Liver (tissue), 9 donors: Measurements from ENCODE around the gene IDI2. TPM values are rescaled to one million over a fixed set of nuclear protein-coding genes. Genes with fewer than 3 reads are reported as not detected.

ENCODE experiments used
- DNase-seq: peaks from one replicate; pipeline ENCODE4 v3.0.0-alpha.2; 2017; ENCODE audit warnings: low spot score
- H3K27ac ChIP-seq, 2 donors: one replicate each; pipeline ENCODE4 v1.7.0; 2013; ENCODE audit warnings: inconsistent platforms in 2 of 2, low read length in 2 of 2, control low read depth in 1 of 2, low read depth in 1 of 2, mild to moderate bottlenecking in 1 of 2
- H3K27me3 ChIP-seq, 4 donors: one replicate each; pipeline versions ENCODE4 v1.6.1 to v1.7.0; 2013; ENCODE audit warnings: low read length in 3 of 4, inconsistent platforms in 1 of 4, mild to moderate bottlenecking in 1 of 4, moderate library complexity in 1 of 4; ENCODE audit not compliant: control insufficient read depth in 4 of 4, insufficient read depth in 4 of 4
- H3K36me3 ChIP-seq, 4 donors: one replicate each; pipeline versions ENCODE4 v1.6.1 to v1.7.0; 2013; ENCODE audit warnings: low read length in 3 of 4, mild to moderate bottlenecking in 3 of 4, low read depth in 1 of 4, moderate library complexity in 1 of 4; ENCODE audit not compliant: control insufficient read depth in 4 of 4, insufficient read depth in 3 of 4
- H3K4me1 ChIP-seq, 4 donors: one replicate each; pipeline versions ENCODE4 v1.6.1 to v1.7.0; 2013; ENCODE audit warnings: low read length in 3 of 4, mild to moderate bottlenecking in 3 of 4, moderate library complexity in 1 of 4; ENCODE audit not compliant: control insufficient read depth in 4 of 4, insufficient read depth in 4 of 4
- H3K4me3 ChIP-seq, 3 donors: one replicate each; pipeline versions ENCODE4 v1.6.1 to v1.7.0; 2013; ENCODE audit warnings: low read length in 3 of 3, control low read depth in 1 of 3, low read depth in 1 of 3, mild to moderate bottlenecking in 1 of 3
- H3K9ac ChIP-seq, 2 donors: one replicate each; pipeline ENCODE4 v1.7.0; 2013; ENCODE audit warnings: low read length in 2 of 2, mild to moderate bottlenecking in 2 of 2, moderate library complexity in 2 of 2, control low read depth in 1 of 2, low read depth in 1 of 2
- H3K9me3 ChIP-seq, 4 donors: one replicate each; pipeline versions ENCODE4 v1.6.1 to v1.7.0; 2013; ENCODE audit warnings: low read length in 3 of 4; ENCODE audit not compliant: control insufficient read depth in 4 of 4
- EGR1 ChIP-seq, 2 donors: IDR thresholded peaks; 2 replicates each; pipeline ENCODE4 v1.6.1; 2016 to 2018; ENCODE audit warnings: antibody characterized with exemption in 2 of 2, low read depth in 2 of 2
- FOXA1 ChIP-seq: IDR thresholded peaks from 2 replicates; pipeline ENCODE4 v1.6.1; 2016; ENCODE audit warnings: antibody characterized with exemption
- FOXA2 ChIP-seq: IDR thresholded peaks from 2 replicates; pipeline ENCODE4 v1.6.1; 2016; ENCODE audit warnings: antibody characterized with exemption
- GABPA ChIP-seq, 2 donors: IDR thresholded peaks in 1 of 2; conservative IDR thresholded peaks in 1 of 2; 2 replicates each; pipeline ENCODE4 v1.6.1; 2016; ENCODE audit warnings: antibody characterized with exemption in 2 of 2, mild to moderate bottlenecking in 1 of 2, moderate library complexity in 1 of 2
- HNF4A ChIP-seq, 2 donors: conservative IDR thresholded peaks; 2 replicates each; pipeline ENCODE4 v1.6.1; 2016; ENCODE audit warnings: antibody characterized with exemption in 2 of 2, mild to moderate bottlenecking in 2 of 2
- HNF4G ChIP-seq: IDR thresholded peaks from 2 replicates; pipeline ENCODE4 v1.6.1; 2016; ENCODE audit warnings: antibody characterized with exemption
- JUND ChIP-seq, 2 donors: IDR thresholded peaks; 2 replicates each; pipeline ENCODE4 v1.6.1; 2016; ENCODE audit warnings: antibody characterized with exemption in 2 of 2
- MAX ChIP-seq: IDR thresholded peaks from 2 replicates; pipeline ENCODE4 v1.6.1; 2016; ENCODE audit warnings: antibody characterized with exemption
- NR2F2 ChIP-seq: IDR thresholded peaks from 2 replicates; pipeline ENCODE4 v1.6.1; 2016; ENCODE audit warnings: antibody characterized with exemption
- RAD21 ChIP-seq, 2 donors: IDR thresholded peaks; 2 replicates each; pipeline ENCODE4 v1.6.1; 2016; ENCODE audit warnings: antibody characterized with exemption in 2 of 2, mild to moderate bottlenecking in 2 of 2
- SP1 ChIP-seq: IDR thresholded peaks from 2 replicates; pipeline ENCODE4 v1.6.1; 2018; ENCODE audit warnings: antibody characterized with exemption, mild to moderate bottlenecking
- TAF1 ChIP-seq: conservative IDR thresholded peaks from 2 replicates; pipeline ENCODE4 v1.6.1; 2016; ENCODE audit warnings: antibody characterized with exemption, mild to moderate bottlenecking
- YY1 ChIP-seq: IDR thresholded peaks from 2 replicates; pipeline ENCODE4 v1.6.1; 2016; ENCODE audit warnings: antibody characterized with exemption, mild to moderate bottlenecking
- ZBTB33 ChIP-seq: IDR thresholded peaks from 2 replicates; pipeline ENCODE4 v1.6.1; 2016; ENCODE audit warnings: antibody characterized with exemption
- WGBS: extraction: QIAGEN DNeasy Blood & Tissue Kit; methylation state at CpG from one replicate; pipeline ENCODE4 v1.1.7; 2013; 5-methylcytosine and 5-hydroxymethylcytosine counted together
- polyA plus RNA-seq, 2 donors: library from polyadenylated mRNA; stranded (reverse) in 1 of 2; unstranded in 1 of 2; fragments of 200-250 nt in 1 of 2; fragments of >200 nt in 1 of 2; fragmentation: Nextera tagmentation in 1 of 2; extraction: Ambion mirVana in 1 of 2; gene quantifications; one replicate each; pipeline versions ENCODE4 v1.2.1 to v1.2.3, GENCODE V29; 2013 to 2015
- total RNA-seq, 2 donors: library from RNA; depleted of rRNA; stranded (reverse); fragments of >200 nt; gene quantifications; one replicate each; pipeline ENCODE4 v1.2.3, GENCODE V29; 2014
- TF ChIP-seq, protein P1 (sequence below): IDR thresholded peaks from 2 replicates; pipeline ENCODE4 v1.6.1; 2016; ENCODE audit warnings: antibody characterized with exemption, mild to moderate bottlenecking
- TF ChIP-seq, protein P2 (sequence below): IDR thresholded peaks from 2 replicates; pipeline ENCODE4 v1.6.1; 2016; ENCODE audit warnings: antibody characterized with exemption
- TF ChIP-seq, protein P3 (sequence below): fragments of 150-350 bp; IDR thresholded peaks from 2 replicates; pipeline ENCODE4 v1.5.1; 2017; ENCODE audit warnings: improper control_type of control experiment, low read depth, low read length; ENCODE audit not compliant: missing input control
- donor health status: healthy.
- donor health status: healthy.
- donor health status: healthy.
- donor health status: healthy.
- donor health status: healthy.

IDI2 gene
- total and polyA plus RNA-seq, 4 donors: not detected

- Histone ChIP-seq H3K36me3 (peaks cover 11 to 46% (median 24%) of the 10 kb centered on the region in 4 donors), H3K9ac (no peak overlapping the region), H3K4me3 (no peak overlapping the region), H3K9me3 (no peaks in the 10 kb centered on the region), H3K27ac (no peak overlapping the region), H3K4me1 (peaks cover 4 to 16% (median 8%) of the 10 kb centered on the region in 4 donors), H3K27me3 (no peaks in the 10 kb centered on the region)
- no peak for TF ChIP-seq HNF4A (conservative IDR thresholded peaks at IDR 0.05)
- TF ChIP-seq ZBTB33: no peak
- no peak for TF ChIP-seq JUND (IDR thresholded peaks at IDR 0.05)
- TF ChIP-seq, protein P1, sequence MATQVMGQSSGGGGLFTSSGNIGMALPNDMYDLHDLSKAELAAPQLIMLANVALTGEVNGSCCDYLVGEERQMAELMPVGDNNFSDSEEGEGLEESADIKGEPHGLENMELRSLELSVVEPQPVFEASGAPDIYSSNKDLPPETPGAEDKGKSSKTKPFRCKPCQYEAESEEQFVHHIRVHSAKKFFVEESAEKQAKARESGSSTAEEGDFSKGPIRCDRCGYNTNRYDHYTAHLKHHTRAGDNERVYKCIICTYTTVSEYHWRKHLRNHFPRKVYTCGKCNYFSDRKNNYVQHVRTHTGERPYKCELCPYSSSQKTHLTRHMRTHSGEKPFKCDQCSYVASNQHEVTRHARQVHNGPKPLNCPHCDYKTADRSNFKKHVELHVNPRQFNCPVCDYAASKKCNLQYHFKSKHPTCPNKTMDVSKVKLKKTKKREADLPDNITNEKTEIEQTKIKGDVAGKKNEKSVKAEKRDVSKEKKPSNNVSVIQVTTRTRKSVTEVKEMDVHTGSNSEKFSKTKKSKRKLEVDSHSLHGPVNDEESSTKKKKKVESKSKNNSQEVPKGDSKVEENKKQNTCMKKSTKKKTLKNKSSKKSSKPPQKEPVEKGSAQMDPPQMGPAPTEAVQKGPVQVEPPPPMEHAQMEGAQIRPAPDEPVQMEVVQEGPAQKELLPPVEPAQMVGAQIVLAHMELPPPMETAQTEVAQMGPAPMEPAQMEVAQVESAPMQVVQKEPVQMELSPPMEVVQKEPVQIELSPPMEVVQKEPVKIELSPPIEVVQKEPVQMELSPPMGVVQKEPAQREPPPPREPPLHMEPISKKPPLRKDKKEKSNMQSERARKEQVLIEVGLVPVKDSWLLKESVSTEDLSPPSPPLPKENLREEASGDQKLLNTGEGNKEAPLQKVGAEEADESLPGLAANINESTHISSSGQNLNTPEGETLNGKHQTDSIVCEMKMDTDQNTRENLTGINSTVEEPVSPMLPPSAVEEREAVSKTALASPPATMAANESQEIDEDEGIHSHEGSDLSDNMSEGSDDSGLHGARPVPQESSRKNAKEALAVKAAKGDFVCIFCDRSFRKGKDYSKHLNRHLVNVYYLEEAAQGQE: no peak
- TF ChIP-seq YY1: no peak
- TF ChIP-seq TAF1: no peak
- TF ChIP-seq GABPA (IDR thresholded peaks at IDR 0.05 in 1 of 2, conservative IDR thresholded peaks at IDR 0.05 in 1 of 2): no peak
- no peak for TF ChIP-seq SP1
- no peak for TF ChIP-seq EGR1 (IDR thresholded peaks at IDR 0.05; ENCODE audit: low read depth in 2 of 2)
- TF ChIP-seq NR2F2: no peak
- TF ChIP-seq, protein P2, sequence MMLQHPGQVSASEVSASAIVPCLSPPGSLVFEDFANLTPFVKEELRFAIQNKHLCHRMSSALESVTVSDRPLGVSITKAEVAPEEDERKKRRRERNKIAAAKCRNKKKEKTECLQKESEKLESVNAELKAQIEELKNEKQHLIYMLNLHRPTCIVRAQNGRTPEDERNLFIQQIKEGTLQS: no peak
- no peak for TF ChIP-seq HNF4G
- no peak for TF ChIP-seq FOXA1
- TF ChIP-seq RAD21 (IDR thresholded peaks at IDR 0.05): no peak
- no peak for DNase-seq
Measured at GRCh38 chr10:992871-993270, 32.8 kb downstream of the IDI2 start.

DNA sequence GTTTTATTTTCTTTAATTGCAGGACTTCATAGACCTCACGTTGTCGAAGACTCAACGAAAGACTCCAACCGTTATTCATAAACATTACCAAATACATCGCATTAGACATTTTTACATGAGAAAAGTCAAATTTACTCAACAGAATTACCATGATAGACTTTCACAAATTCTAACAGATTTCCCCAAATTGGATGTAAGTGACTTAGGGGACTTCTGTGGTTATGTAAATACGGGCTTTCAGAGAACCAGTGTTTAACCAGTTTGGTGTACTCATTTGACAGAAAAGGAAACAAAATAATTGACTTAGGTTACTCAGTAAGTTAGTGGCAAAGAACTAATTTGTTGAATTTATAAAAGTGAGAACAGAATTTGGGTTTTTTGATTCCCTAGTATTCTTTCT lies 33.2 kb downstream of the IDI2 start:
- Histone ChIP-seq H3K27me3 (no peaks in the 10 kb centered on the region), H3K27ac (no peak overlapping the region)
- TF ChIP-seq RAD21 (IDR thresholded peaks at IDR 0.05) (no peak), ZBTB33 (no peak), FOXA2 (no peak), FOXA1 (no peak), JUND (IDR thresholded peaks at IDR 0.05) (no peak), GABPA (IDR thresholded peaks at IDR 0.05 in 1 of 2, conservative IDR thresholded peaks at IDR 0.05 in 1 of 2) (no peak), EGR1 (IDR thresholded peaks at IDR 0.05; ENCODE audit: low read depth in 2 of 2) (no peak), NR2F2 (no peak), TAF1 (no peak), SP1 (no peak), HNF4A (conservative IDR thresholded peaks at IDR 0.05) (no peak), MAX (no peak), YY1 (no peak)
- TF ChIP-seq, protein P3, sequence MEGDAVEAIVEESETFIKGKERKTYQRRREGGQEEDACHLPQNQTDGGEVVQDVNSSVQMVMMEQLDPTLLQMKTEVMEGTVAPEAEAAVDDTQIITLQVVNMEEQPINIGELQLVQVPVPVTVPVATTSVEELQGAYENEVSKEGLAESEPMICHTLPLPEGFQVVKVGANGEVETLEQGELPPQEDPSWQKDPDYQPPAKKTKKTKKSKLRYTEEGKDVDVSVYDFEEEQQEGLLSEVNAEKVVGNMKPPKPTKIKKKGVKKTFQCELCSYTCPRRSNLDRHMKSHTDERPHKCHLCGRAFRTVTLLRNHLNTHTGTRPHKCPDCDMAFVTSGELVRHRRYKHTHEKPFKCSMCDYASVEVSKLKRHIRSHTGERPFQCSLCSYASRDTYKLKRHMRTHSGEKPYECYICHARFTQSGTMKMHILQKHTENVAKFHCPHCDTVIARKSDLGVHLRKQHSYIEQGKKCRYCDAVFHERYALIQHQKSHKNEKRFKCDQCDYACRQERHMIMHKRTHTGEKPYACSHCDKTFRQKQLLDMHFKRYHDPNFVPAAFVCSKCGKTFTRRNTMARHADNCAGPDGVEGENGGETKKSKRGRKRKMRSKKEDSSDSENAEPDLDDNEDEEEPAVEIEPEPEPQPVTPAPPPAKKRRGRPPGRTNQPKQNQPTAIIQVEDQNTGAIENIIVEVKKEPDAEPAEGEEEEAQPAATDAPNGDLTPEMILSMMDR: no peak
- TF ChIP-seq, protein P2: no peak
- TF ChIP-seq, protein P1: no peak

More for the DNA sequence above, 33.2 kb downstream of the IDI2 start:
- H3K9ac ChIP-seq: no peak overlapping the region
- WGBS: 96% methylated on average over 6 of the region's 6 CpGs
- H3K4me3 ChIP-seq: no peak overlapping the region
- peaks cover 7 to 42% (median 20%) of the 10 kb centered on the region in 4 donors for H3K36me3 ChIP-seq
- H3K4me1 ChIP-seq: peaks cover 4 to 20% (median 11%) of the 10 kb centered on the region in 4 donors
- H3K9me3 ChIP-seq: no peaks in the 10 kb centered on the region
- DNase-seq: no peak
